HepG2 (cell line): ENCODE results near the gene IQCE. TPM values are rescaled to one million over a fixed set of nuclear protein-coding genes. Genes with fewer than 3 reads are reported as not detected.

Experiments used
- ATAC-seq: fragments of 200-7000 bp; cut with Tn5 transposase; 3 replicates; pipeline ENCODE4 v1.9.1; 2020; ENCODE audit warnings: mild to moderate bottlenecking, moderate library complexity
- BruUV-seq: library from RNA; stranded (reverse); fragments of 400-500 nt; replicated peaks from 2 replicates; lab custom pipeline; 2021; lab: Mats Ljungman, UMichigan
- CTCF ChIA-PET: fragments of 300-600 bp; formaldehyde crosslinking; extraction: SDS; loops from one replicate; lab custom pipeline; 2021; ENCODE audit warnings: low total read pairs, inconsistent platforms, low intra/inter-chr PET ratio; lab: Yijun Ruan, JAX
- POLR2A ChIA-PET: fragments of 350-600 bp; sonication (Branson Sonifier 250); formaldehyde crosslinking; loops from one replicate; lab custom pipeline; 2020; ENCODE audit warnings: antibody characterized with exemption, inconsistent platforms; lab: Yijun Ruan, JAX
- DNase-seq: peaks from one replicate; pipeline ENCODE4 v3.0.0-alpha.2; 2015; ENCODE audit warnings: low spot score
- FAIRE-seq: peaks from 3 replicates; lab custom pipeline; 2011; peaks lifted over from hg19 to GRCh38; lab: Jason Lieb, UNC
- H2AFZ ChIP-seq: one replicate; pipeline ENCODE4 v1.6.1; 2011; ENCODE audit warnings: low read length, inconsistent platforms
- H3K27ac ChIP-seq: fragments of 300-600 bp; 3 replicates; pipeline ENCODE4 v1.8.0; 2011; ENCODE audit warnings: mixed run types, mild to moderate bottlenecking, mixed read lengths, low read length, inconsistent platforms; ENCODE audit not compliant: insufficient read depth; ENCODE audit errors: extremely low read length
- H3K27me3 ChIP-seq, 2 experiments: fragments of 200-600 bp in 1 of 2; 2 replicates in 1 of 2; 3 replicates in 1 of 2; pipeline versions ENCODE4 v1.6.0 to v1.8.0; 2011; ENCODE audit warnings: low read length in 2 of 2, mild to moderate bottlenecking in 2 of 2, moderate library complexity in 2 of 2, inconsistent platforms in 1 of 2; ENCODE audit not compliant: insufficient read depth in 2 of 2, control insufficient read depth in 1 of 2
- H3K36me3 ChIP-seq, 2 experiments: fragments of 200-600 bp in 1 of 2; replicated peaks in 1 of 2; 2 replicates in 1 of 2; 3 replicates in 1 of 2; pipeline versions ENCODE4 v1.5.1 to v1.8.0; 2011; ENCODE audit warnings: low read length in 2 of 2, inconsistent platforms in 1 of 2; ENCODE audit not compliant: insufficient read depth in 2 of 2, control insufficient read depth in 1 of 2
- H3K4me1 ChIP-seq: 2 replicates; pipeline ENCODE4 v1.5.1; 2012; ENCODE audit warnings: low read length, inconsistent platforms; ENCODE audit not compliant: insufficient read depth
- H3K4me2 ChIP-seq: 2 replicates; pipeline ENCODE4 v1.6.0; 2011; ENCODE audit warnings: low read depth, low read length, inconsistent platforms
- H3K4me3 ChIP-seq, 3 experiments: fragments of 200-600 bp in 1 of 3; sonication (generic), shearing (Covaris generic) in 1 of 3; replicated peaks in 1 of 3; 2 replicates each; pipeline ENCODE4 v1.5.1; 2011 to 2016; ENCODE audit warnings: low read length in 3 of 3, inconsistent platforms in 2 of 3, low read depth in 2 of 3, mild to moderate bottlenecking in 2 of 3, control low read depth in 1 of 3, mixed read lengths in 1 of 3; ENCODE audit not compliant: insufficient read depth in 1 of 3
- H3K79me2 ChIP-seq: one replicate; pipeline ENCODE4 v1.6.1; 2011; ENCODE audit warnings: low read length, inconsistent platforms; ENCODE audit not compliant: insufficient read depth
- H3K9ac ChIP-seq: 2 replicates; pipeline ENCODE4 v1.6.0; 2011; ENCODE audit warnings: mild to moderate bottlenecking, low read depth, low read length, inconsistent platforms; ENCODE audit not compliant: insufficient read depth
- H3K9me3 ChIP-seq: 2 replicates; pipeline ENCODE4 v1.5.1; 2012; ENCODE audit warnings: mild to moderate bottlenecking, low read length
- H4K20me1 ChIP-seq: 2 replicates; pipeline ENCODE4 v1.6.0; 2011; ENCODE audit warnings: inconsistent platforms, mild to moderate bottlenecking, low read length, moderate library complexity; ENCODE audit not compliant: insufficient read depth
- ARHGAP35 ChIP-seq: sonication (generic); formaldehyde crosslinking; IDR thresholded peaks from 2 replicates; pipeline ENCODE4 v1.9.0; 2022; ENCODE audit warnings: mild to moderate bottlenecking, inconsistent platforms, moderate library complexity, missing genetic modification reagents, borderline replicate concordance
- ELK4 ChIP-seq: sonication (generic); formaldehyde crosslinking; IDR thresholded peaks from 2 replicates; pipeline ENCODE4 v1.9.0; 2021; ENCODE audit warnings: missing genetic modification reagents, borderline replicate concordance
- GTF2F1 ChIP-seq: fragments of 150-350 bp; IDR thresholded peaks from 2 replicates; pipeline ENCODE4 v1.6.1; 2014; ENCODE audit warnings: low read length
- HIC2 ChIP-seq: sonication (generic); formaldehyde crosslinking; IDR thresholded peaks from 2 replicates; pipeline ENCODE4 v1.9.0; 2022; ENCODE audit warnings: low read depth, missing genetic modification reagents
- TFAP4 ChIP-seq: sonication (generic); IDR thresholded peaks from 2 replicates; pipeline ENCODE4 v1.6.1; 2016; ENCODE audit warnings: low read depth, borderline replicate concordance
- ZKSCAN5 ChIP-seq: sonication (generic); formaldehyde crosslinking; IDR thresholded peaks from 2 replicates; pipeline ENCODE4 v1.5.1; 2020; ENCODE audit warnings: mild to moderate bottlenecking, missing genetic modification reagents
- ZNF326 ChIP-seq: sonication (generic); formaldehyde crosslinking; IDR thresholded peaks from 2 replicates; pipeline ENCODE4 v1.4.0; 2020; ENCODE audit warnings: missing genetic modification reagents, borderline replicate concordance
- ZNF460 ChIP-seq: sonication (generic); formaldehyde crosslinking; IDR thresholded peaks from 2 replicates; pipeline ENCODE4 v1.5.1; 2020; ENCODE audit warnings: missing genetic modification reagents, mild to moderate bottlenecking, borderline replicate concordance
- ZNF567 ChIP-seq: sonication (generic); formaldehyde crosslinking; IDR thresholded peaks from 2 replicates; pipeline ENCODE4 v1.8.1; 2023; ENCODE audit warnings: mild to moderate bottlenecking, missing genetic modification reagents, borderline replicate concordance
- WGBS: methylation state at CpG from one replicate; pipeline ENCODE4 v1.1.6; 2017; ENCODE audit warnings: low lambda C conversion rate; 5-methylcytosine and 5-hydroxymethylcytosine counted together
- in situ Hi-C: cut with HindIII; loops from 2 replicates; pipeline ENCODE4 v1.10.0; 2017; ENCODE audit warnings: low pct_unique_long_range_greater_than_20kb; ENCODE audit not compliant: extremely low pct_ligation_motif_present
- intact Hi-C: fragments of 100-400 bp; cut with micrococcal nuclease; formaldehyde crosslinking; loops from one replicate; pipeline ENCODE4 v1.10.0; 2022; ENCODE audit not compliant: unreplicated experiment
- polyA plus RNA-seq, 8 experiments: library from polyadenylated mRNA; depleted of rRNA in 3 of 8; stranded (reverse) in 7 of 8; unstranded in 1 of 8; fragments of >200 nt; fragmentation: Illumina TruSeq in 4 of 8; extraction: Trizol in 4 of 8; gene quantifications; 2 replicates each; pipeline versions ENCODE4 v1.2.1 to v1.2.3, GENCODE V29; 2011 to 2016; ENCODE audit warnings: low read depth in 4 of 8, missing spikeins in 1 of 8, mixed read lengths in 1 of 8; ENCODE audit not compliant: insufficient read depth in 1 of 8
- total RNA-seq, 5 experiments: library from RNA; depleted of rRNA; stranded (reverse); fragments of >200 nt; fragmentation: Illumina TruSeq; extraction: Trizol; gene quantifications; 2 replicates each; pipeline ENCODE4 v1.2.3, GENCODE V29; 2016; ENCODE audit warnings: low read depth in 1 of 5

The IQCE gene
- total and polyA plus RNA-seq, 2 of the 13 experiments (the other 11 are each of a cell fraction or from before 2014, with no cell fraction given): 1.5 to 2.5 TPM

GRCh38 chr7:2596464-2597272, 37.9 kb downstream of the IQCE start:
- intact Hi-C loops (no loop called here), in situ Hi-C loops (no loop called here)
- Histone ChIP-seq H3K36me3 (no peaks in the 10 kb centered on the region), H3K9me3 (no peaks in the 10 kb centered on the region), H3K4me1 (no peaks in the 10 kb centered on the region), H3K27ac (no peak overlapping the region), H3K79me2 (no peaks in the 10 kb centered on the region), H3K4me2 (no peak overlapping the region), H4K20me1 (no peaks in the 10 kb centered on the region), H3K9ac (no peak overlapping the region), H3K27me3 (no peaks in the 10 kb centered on the region), H2AFZ (no peak overlapping the region), H3K4me3 (no peak overlapping the region)
- BruUV-seq: no TSS peak
- no peak for ATAC-seq
- TF ChIP-seq ZNF567: no peak
- no peak for TF ChIP-seq ZNF326 (CRISPR knock-in tag)
- no peak for TF ChIP-seq ZNF460 (CRISPR knock-in tag)
- TF ChIP-seq ARHGAP35 (CRISPR knock-in tag): no peak
- no peak for TF ChIP-seq ELK4 (CRISPR knock-in tag)
- no peak for TF ChIP-seq HIC2 (CRISPR knock-in tag)
- TF ChIP-seq ZKSCAN5 (CRISPR knock-in tag): no peak
- no peak for TF ChIP-seq GTF2F1
- TF ChIP-seq TFAP4: no peak
- ChIA-PET POLR2A (no interaction called here), CTCF (no interaction called here)
- WGBS: 91% methylated on average over 22 of the region's 22 CpGs
- DNase-seq: no peak
- FAIRE-seq: no peak
